Measurements from ENCODE around the gene RAB6B.

- TF ChIP-seq POLR2A (IDR thresholded peaks at IDR 0.05; ENCODE audit: low read length) (no peak), ELK1 (IDR thresholded peaks at IDR 0.05; ENCODE audit: low read depth, low read length) (no peak)
These were observed 33.5 kb downstream of the RAB6B start for GRCh38 chr3:133862161-133862560.
